GM12878 (cell line): ENCODE data around the gene ASAP2.

ENCODE experiments used
- CTCF ChIP-seq, 3 experiments: IDR thresholded peaks in 2 of 3; conservative IDR thresholded peaks in 1 of 3; 2 replicates each; pipeline ENCODE4 v1.5.1; 2011; ENCODE audit warnings: low read depth in 3 of 3, low read length in 3 of 3, mild to moderate bottlenecking in 3 of 3, control low read depth in 2 of 3, moderate library complexity in 2 of 3, inconsistent platforms in 1 of 3, mixed read lengths in 1 of 3; ENCODE audit not compliant: control insufficient read depth in 2 of 3, insufficient read depth in 1 of 3; ENCODE audit errors: extremely low read depth in 1 of 3
- ELK1 ChIP-seq: IDR thresholded peaks from 2 replicates; pipeline ENCODE4 v1.6.1; 2012; ENCODE audit warnings: low read depth, low read length, improper control_type of control experiment
- EZH2 ChIP-seq: IDR thresholded peaks from 2 replicates; pipeline ENCODE4 v1.6.1; 2012; ENCODE audit warnings: low read depth, mild to moderate bottlenecking, control low read depth, inconsistent platforms, low read length, borderline replicate concordance; ENCODE audit not compliant: control insufficient read depth
- MEF2B ChIP-seq: fragments of 450-650 bp; IDR thresholded peaks from 2 replicates; pipeline ENCODE4 v1.6.1; 2018; ENCODE audit warnings: mild to moderate bottlenecking, moderate library complexity; ENCODE audit not compliant: partially characterized antibody, poor library complexity, severe bottlenecking

- TF ChIP-seq EZH2: no peak
- no peak for TF ChIP-seq MEF2B
- no peak for TF ChIP-seq CTCF (IDR thresholded peaks at IDR 0.05 in 2 of 3, conservative IDR thresholded peaks at IDR 0.05 in 1 of 3; ENCODE audit: control insufficient read depth in 2 of 3, extremely low read depth in 1 of 3, insufficient read depth in 1 of 3, low read depth in 3 of 3, low read length in 3 of 3)
- TF ChIP-seq ELK1: no peak
Measured at GRCh38 chr2:9326975-9327374, 120.4 kb downstream of the ASAP2 start.
